Fibroblast of skin of left quadriceps (primary cell): Measurements from ENCODE around the gene GLS.
"Not testable (repeated sequence)": the region's sequence is repeated elsewhere in the genome, so short reads cannot be mapped to it uniquely, and the experiment has no call there.

Experiments
- DNase-seq, 2 experiments: peaks; one replicate each; pipeline ENCODE4 v3.0.0-alpha.2; 2013; ENCODE audit warnings: low read depth in 2 of 2

The GLS gene

GRCh38 chr2:190880378-190881083 is at the start of gene GLS:
TSS of gene GLS (plus strand) at chr2:190880821. CDS start at chr2:190881085, 264 bp downstream.
- DNase-seq, result peak; percentile 96

- no peak for DNase-seq
Observed at GRCh38 chr2:190831941-190832340, 48.7 kb upstream of the GLS start.

- no peak for DNase-seq
Observed at GRCh38 chr2:190834890-190835208, 45.8 kb upstream of the GLS start.

GRCh38 chr2:190835303-190835930 is 45.2 kb upstream of the GLS start:
- DNase-seq, result peak; percentile 79 to 84

GRCh38 chr2:190836767-190837166 is 43.9 kb upstream of the GLS start:
- DNase-seq, result no peak

- peak in 1 of 2 experiments; percentile 47 for DNase-seq
Observed at GRCh38 chr2:190837420-190837819, 43.2 kb upstream of the GLS start.

- DNase-seq, result peak; percentile 56 to 60
Observed at GRCh38 chr2:190837952-190838361, 42.7 kb upstream of the GLS start.

- DNase-seq, result peak in 1 of 2 experiments; percentile 50
Observed at GRCh38 chr2:190838492-190838910, 42.1 kb upstream of the GLS start.

- DNase-seq, result no peak
Observed at GRCh38 chr2:190840569-190841172, 40.0 kb upstream of the GLS start.

- DNase-seq, result no peak
Observed at GRCh38 chr2:190841707-190842505, 38.7 kb upstream of the GLS start.

GRCh38 chr2:190842606-190843104 is 38.0 kb upstream of the GLS start:
- no peak for DNase-seq

GRCh38 chr2:190843890-190844699 is 36.5 kb upstream of the GLS start:
- no peak for DNase-seq

GRCh38 chr2:190844700-190845401 is 35.8 kb upstream of the GLS start:
- DNase-seq, result no peak

- no peak for DNase-seq
Observed at GRCh38 chr2:190846746-190847145, 33.9 kb upstream of the GLS start.

- DNase-seq, result peak in 1 of 2 experiments; percentile 66
Observed at GRCh38 chr2:190847504-190848081, 33.0 kb upstream of the GLS start.

GRCh38 chr2:190849774-190850173 is 30.8 kb upstream of the GLS start:
- peak in 1 of 2 experiments; percentile 59 for DNase-seq

GRCh38 chr2:190853022-190853421 is 27.6 kb upstream of the GLS start:
- DNase-seq, result not testable (repeated sequence)

- DNase-seq, result no peak
Observed at GRCh38 chr2:190853531-190854383, 26.9 kb upstream of the GLS start.

GRCh38 chr2:190854726-190855125 is 25.9 kb upstream of the GLS start:
- DNase-seq, result no peak
